Chondrocyte (in vitro differentiated cells): ENCODE measurements around the gene CHD9NB. TPM values are rescaled to one million over a fixed set of nuclear protein-coding genes. Genes with fewer than 3 reads are reported as not detected.
"Not testable (repeated sequence)": the region's sequence is repeated elsewhere in the genome, so short reads cannot be mapped to it uniquely, and the experiment has no call there.

Experiments used
- DNase-seq: peaks from one replicate; pipeline ENCODE4 v3.0.0; 2021; ENCODE audit warnings: mixed read lengths, low spot score
- H3K27ac Mint-ChIP-seq: one replicate; pipeline ENCODE4 v1.8.0; 2021; ENCODE audit warnings: mild to moderate bottlenecking, moderate library complexity, mixed read lengths; ENCODE audit not compliant: unreplicated experiment
- H3K27me3 Mint-ChIP-seq: 2 replicates; pipeline ENCODE4 v1.8.0; 2021; ENCODE audit warnings: low read depth, mixed read lengths
- H3K36me3 Mint-ChIP-seq: 2 replicates; pipeline ENCODE4 v1.8.0; 2021; ENCODE audit warnings: low read depth, mixed read lengths
- H3K4me1 Mint-ChIP-seq: 2 replicates; pipeline ENCODE4 v1.8.0; 2021; ENCODE audit warnings: low read depth, mild to moderate bottlenecking, mixed read lengths
- H3K4me3 Mint-ChIP-seq: one replicate; pipeline ENCODE4 v1.8.0; 2021; ENCODE audit warnings: mild to moderate bottlenecking, moderate library complexity, mixed read lengths; ENCODE audit not compliant: unreplicated experiment
- H3K9me3 Mint-ChIP-seq: 2 replicates; pipeline ENCODE4 v1.8.0; 2021; ENCODE audit warnings: low read depth, mixed read lengths
- CTCF ChIP-seq: fragments of 200-600 bp; sonication (generic); IDR thresholded peaks from 2 replicates; pipeline ENCODE4 v1.5.0; 2021; ENCODE audit warnings: antibody characterized with exemption, mild to moderate bottlenecking, moderate library complexity
- total RNA-seq: library from RNA; stranded (reverse); gene quantifications from 3 replicates; pipeline ENCODE4 v1.2.1, GENCODE V29; 2021

CHD9NB gene
- total RNA-seq, 1 donor from 2014 or later: 0.85 TPM

- TF ChIP-seq CTCF: no peak
- Mint-ChIP-seq H3K27ac (peak overlapping the region; percentile 72), H3K4me1 (peaks cover 45% of the 10 kb centered on the region), H3K36me3 (peaks cover 2% of the 10 kb centered on the region), H3K9me3 (peaks cover 4% of the 10 kb centered on the region), H3K27me3 (no peaks in the 10 kb centered on the region), H3K4me3 (no peak overlapping the region)
- DNase-seq: no peak
Measured at GRCh38 chr16:53042235-53042701, 10.4 kb downstream of the CHD9NB start.

- no peak for TF ChIP-seq CTCF
- Mint-ChIP-seq H3K27me3 (no peaks in the 10 kb centered on the region), H3K4me1 (peaks cover 45% of the 10 kb centered on the region), H3K36me3 (peaks cover 2% of the 10 kb centered on the region), H3K9me3 (no peaks in the 10 kb centered on the region), H3K4me3 (no peak overlapping the region), H3K27ac (peak overlapping the region; percentile 69)
- no peak for DNase-seq
Measured at GRCh38 chr16:53041320-53042051, 11.2 kb downstream of the CHD9NB start.

GRCh38 chr16:53040788-53041187 is 11.9 kb downstream of the CHD9NB start:
- H3K4me1 Mint-ChIP-seq: peaks cover 45% of the 10 kb centered on the region
- H3K36me3 Mint-ChIP-seq: no peaks in the 10 kb centered on the region
- H3K9me3 Mint-ChIP-seq: no peaks in the 10 kb centered on the region
- no peak overlapping the region for H3K4me3 Mint-ChIP-seq
- no peaks in the 10 kb centered on the region for H3K27me3 Mint-ChIP-seq
- H3K27ac Mint-ChIP-seq: peak overlapping the region; percentile 65
- no peak for DNase-seq
- no peak for TF ChIP-seq CTCF

GRCh38 chr16:53036711-53037110 is 16.0 kb downstream of the CHD9NB start:
- not testable (repeated sequence) for H3K27ac Mint-ChIP-seq, H3K36me3 Mint-ChIP-seq, H3K27me3 Mint-ChIP-seq, DNase-seq, H3K9me3 Mint-ChIP-seq, H3K4me3 Mint-ChIP-seq
- H3K4me1 Mint-ChIP-seq: peaks cover 12% of the 10 kb centered on the region

GRCh38 chr16:53036066-53036465 is 16.6 kb downstream of the CHD9NB start:
- Mint-ChIP-seq H3K27me3 (no peaks in the 10 kb centered on the region), H3K4me3 (no peak overlapping the region), H3K27ac (no peak overlapping the region), H3K4me1 (peaks cover 9% of the 10 kb centered on the region), H3K9me3 (no peaks in the 10 kb centered on the region), H3K36me3 (no peaks in the 10 kb centered on the region)
- TF ChIP-seq CTCF: no peak
- DNase-seq: no peak
